ENCODE data around the gene GLS.

DNA sequence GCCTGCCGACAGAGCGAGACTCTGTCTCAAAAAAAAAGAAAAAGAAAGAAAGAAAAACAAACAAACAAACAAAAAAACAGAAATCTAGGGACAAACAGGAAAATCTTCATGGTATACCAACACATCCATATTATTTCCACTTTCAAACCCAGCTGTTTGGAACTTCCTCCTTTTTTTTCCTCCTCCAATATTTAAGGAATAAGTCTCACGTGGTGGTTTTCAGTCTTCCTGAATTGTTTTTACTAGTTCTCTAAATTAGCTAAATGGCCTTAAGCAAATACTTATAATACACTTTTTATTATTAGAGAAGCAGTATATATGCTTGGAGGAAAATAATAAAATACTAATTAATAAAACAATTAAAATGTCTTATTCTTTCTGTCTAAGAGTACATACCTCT lies 48.7 kb upstream of the GLS start:
- TF ChIP-seq, protein P1, sequence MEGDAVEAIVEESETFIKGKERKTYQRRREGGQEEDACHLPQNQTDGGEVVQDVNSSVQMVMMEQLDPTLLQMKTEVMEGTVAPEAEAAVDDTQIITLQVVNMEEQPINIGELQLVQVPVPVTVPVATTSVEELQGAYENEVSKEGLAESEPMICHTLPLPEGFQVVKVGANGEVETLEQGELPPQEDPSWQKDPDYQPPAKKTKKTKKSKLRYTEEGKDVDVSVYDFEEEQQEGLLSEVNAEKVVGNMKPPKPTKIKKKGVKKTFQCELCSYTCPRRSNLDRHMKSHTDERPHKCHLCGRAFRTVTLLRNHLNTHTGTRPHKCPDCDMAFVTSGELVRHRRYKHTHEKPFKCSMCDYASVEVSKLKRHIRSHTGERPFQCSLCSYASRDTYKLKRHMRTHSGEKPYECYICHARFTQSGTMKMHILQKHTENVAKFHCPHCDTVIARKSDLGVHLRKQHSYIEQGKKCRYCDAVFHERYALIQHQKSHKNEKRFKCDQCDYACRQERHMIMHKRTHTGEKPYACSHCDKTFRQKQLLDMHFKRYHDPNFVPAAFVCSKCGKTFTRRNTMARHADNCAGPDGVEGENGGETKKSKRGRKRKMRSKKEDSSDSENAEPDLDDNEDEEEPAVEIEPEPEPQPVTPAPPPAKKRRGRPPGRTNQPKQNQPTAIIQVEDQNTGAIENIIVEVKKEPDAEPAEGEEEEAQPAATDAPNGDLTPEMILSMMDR (IDR thresholded peaks at IDR 0.05): no peak
- no peak for TF ChIP-seq ZFX (IDR thresholded peaks at IDR 0.05; ENCODE audit: borderline replicate concordance)

Data from 22Rv1 (cell line).